HepG2 (cell line): ENCODE results near the gene CDK14. TPM values are rescaled to one million over a fixed set of nuclear protein-coding genes. Genes with fewer than 3 reads are reported as not detected.

ENCODE experiments used
- DMAP1 ChIP-seq: IDR thresholded peaks from 2 replicates; pipeline ENCODE4 v1.6.1; 2016
- FOXA1 ChIP-seq, 2 experiments: fragments of 450-650 bp in 1 of 2; sonication (generic) in 1 of 2; formaldehyde crosslinking in 1 of 2; IDR thresholded peaks; 2 replicates each; pipeline versions ENCODE4 v1.4.0 to v1.6.1; 2016 to 2020; ENCODE audit warnings: missing genetic modification reagents in 1 of 2
- FOXA3 ChIP-seq: IDR thresholded peaks from 2 replicates; pipeline ENCODE4 v1.6.1; 2016; ENCODE audit warnings: missing genetic modification reagents, missing compliant biosample characterization
- FOXK1 ChIP-seq: sonication (generic); formaldehyde crosslinking; IDR thresholded peaks from 2 replicates; pipeline ENCODE4 v1.4.0; 2020; ENCODE audit warnings: low read depth, missing genetic modification reagents, borderline replicate concordance
- KAT8 ChIP-seq: IDR thresholded peaks from 2 replicates; pipeline ENCODE4 v1.6.1; 2016; ENCODE audit warnings: missing genetic modification reagents, missing compliant biosample characterization
- NCOR1 ChIP-seq: fragments of 200-600 bp; sonication (generic); IDR thresholded peaks from 2 replicates; pipeline ENCODE4 v1.7.0; 2017; ENCODE audit warnings: antibody characterized with exemption, low read length, borderline replicate concordance
- SKI ChIP-seq: fragments of 450-650 bp; IDR thresholded peaks from one replicate; pipeline ENCODE4 v1.6.1; 2018; ENCODE audit warnings: mild to moderate bottlenecking; ENCODE audit not compliant: partially characterized antibody
- TOE1 ChIP-seq: sonication (generic); formaldehyde crosslinking; IDR thresholded peaks from 2 replicates; pipeline ENCODE4 v1.4.0; 2020; ENCODE audit warnings: mild to moderate bottlenecking, missing genetic modification reagents
- ZMYM3 ChIP-seq: sonication (generic); formaldehyde crosslinking; IDR thresholded peaks from 2 replicates; pipeline ENCODE4 v1.5.1; 2020; ENCODE audit warnings: mild to moderate bottlenecking, missing genetic modification reagents
- ZNF12 ChIP-seq: sonication (generic); formaldehyde crosslinking; IDR thresholded peaks from 2 replicates; pipeline ENCODE4 v1.5.0; 2020; ENCODE audit warnings: missing genetic modification reagents
- ZNF30 ChIP-seq: sonication (generic); formaldehyde crosslinking; IDR thresholded peaks from 2 replicates; pipeline ENCODE4 v1.5.0; 2020; ENCODE audit warnings: mild to moderate bottlenecking, missing genetic modification reagents
- ZNF501 ChIP-seq: sonication (generic); formaldehyde crosslinking; IDR thresholded peaks from 2 replicates; pipeline ENCODE4 v1.5.1; 2020; ENCODE audit warnings: mild to moderate bottlenecking, moderate library complexity, missing genetic modification reagents
- ZNF850 ChIP-seq: sonication (generic); formaldehyde crosslinking; conservative IDR thresholded peaks from 2 replicates; pipeline ENCODE4 v1.9.0; 2021; ENCODE audit warnings: mild to moderate bottlenecking, missing genetic modification reagents
- polyA plus RNA-seq, 8 experiments: library from polyadenylated mRNA; depleted of rRNA in 3 of 8; stranded (reverse) in 7 of 8; unstranded in 1 of 8; fragments of >200 nt; fragmentation: Illumina TruSeq in 4 of 8; extraction: Trizol in 4 of 8; gene quantifications; 2 replicates each; pipeline versions ENCODE4 v1.2.1 to v1.2.3, GENCODE V29; 2011 to 2016; ENCODE audit warnings: low read depth in 4 of 8, missing spikeins in 1 of 8, mixed read lengths in 1 of 8; ENCODE audit not compliant: insufficient read depth in 1 of 8
- total RNA-seq, 5 experiments: library from RNA; depleted of rRNA; stranded (reverse); fragments of >200 nt; fragmentation: Illumina TruSeq; extraction: Trizol; gene quantifications; 2 replicates each; pipeline ENCODE4 v1.2.3, GENCODE V29; 2016; ENCODE audit warnings: low read depth in 1 of 5
- TF ChIP-seq, protein P1 (sequence below): sonication (generic); formaldehyde crosslinking; IDR thresholded peaks from 2 replicates; pipeline ENCODE4 v1.4.0; 2020; ENCODE audit warnings: mild to moderate bottlenecking, missing genetic modification reagents, borderline replicate concordance
- TF ChIP-seq, protein P2 (sequence below): sonication (generic); formaldehyde crosslinking; IDR thresholded peaks from 2 replicates; pipeline ENCODE4 v1.9.0; 2022; ENCODE audit warnings: missing genetic modification reagents, mild to moderate bottlenecking, borderline replicate concordance
- TF ChIP-seq, protein P3 (sequence below), 2 experiments: fragments of 450-650 bp in 1 of 2; sonication (generic) in 1 of 2; formaldehyde crosslinking; IDR thresholded peaks; 2 replicates each; pipeline versions ENCODE4 v1.5.0 to v1.8.0; 2020 to 2022; ENCODE audit warnings: mild to moderate bottlenecking in 1 of 2, missing genetic modification reagents in 1 of 2
- TF ChIP-seq, protein P4 (sequence below), 2 experiments: sonication (generic) in 1 of 2; formaldehyde crosslinking in 1 of 2; IDR thresholded peaks; 2 replicates each; pipeline versions ENCODE4 v1.4.0 to v1.6.1; 2018 to 2020; ENCODE audit warnings: missing genetic modification reagents in 2 of 2, borderline replicate concordance in 1 of 2, low read depth in 1 of 2, mild to moderate bottlenecking in 1 of 2, missing biosample characterization in 1 of 2

CDK14 gene
- total and polyA plus RNA-seq, 2 of the 13 experiments (the other 11 are each of a cell fraction or from before 2014, with no cell fraction given) = 0.26 to 0.71 TPM

- TF ChIP-seq TOE1 (no peak), KAT8 (CRISPR knock-in tag) (0 out of 2 replicates have a peak, but pooled peaks have one; percentile 54), ZNF501 (peak; percentile 73), ZMYM3 (CRISPR knock-in tag) (peak; percentile 71; the same call in 1 of the 2 replicates), FOXK1 (CRISPR knock-in tag) (peak; percentile 61; the same call in 1 of the 2 replicates), DMAP1 (CRISPR knock-in tag) (peak; percentile 53; the same call in 1 of the 2 replicates), FOXA1 (IDR thresholded peaks at IDR 0.05) (no peak), FOXA1 (CRISPR knock-in tag; IDR thresholded peaks at IDR 0.05) (peak; percentile 73), SKI (peak; percentile 40), NCOR1 (peak; percentile 47; the same call in 1 of the 2 replicates), ZNF30 (CRISPR knock-in tag) (no peak), FOXA3 (CRISPR knock-in tag) (peak; percentile 94), ZNF850 (CRISPR knock-in tag) (no peak), ZNF12 (0 out of 2 replicates have a peak, but pooled peaks have one; percentile 34)
- TF ChIP-seq, protein P1, sequence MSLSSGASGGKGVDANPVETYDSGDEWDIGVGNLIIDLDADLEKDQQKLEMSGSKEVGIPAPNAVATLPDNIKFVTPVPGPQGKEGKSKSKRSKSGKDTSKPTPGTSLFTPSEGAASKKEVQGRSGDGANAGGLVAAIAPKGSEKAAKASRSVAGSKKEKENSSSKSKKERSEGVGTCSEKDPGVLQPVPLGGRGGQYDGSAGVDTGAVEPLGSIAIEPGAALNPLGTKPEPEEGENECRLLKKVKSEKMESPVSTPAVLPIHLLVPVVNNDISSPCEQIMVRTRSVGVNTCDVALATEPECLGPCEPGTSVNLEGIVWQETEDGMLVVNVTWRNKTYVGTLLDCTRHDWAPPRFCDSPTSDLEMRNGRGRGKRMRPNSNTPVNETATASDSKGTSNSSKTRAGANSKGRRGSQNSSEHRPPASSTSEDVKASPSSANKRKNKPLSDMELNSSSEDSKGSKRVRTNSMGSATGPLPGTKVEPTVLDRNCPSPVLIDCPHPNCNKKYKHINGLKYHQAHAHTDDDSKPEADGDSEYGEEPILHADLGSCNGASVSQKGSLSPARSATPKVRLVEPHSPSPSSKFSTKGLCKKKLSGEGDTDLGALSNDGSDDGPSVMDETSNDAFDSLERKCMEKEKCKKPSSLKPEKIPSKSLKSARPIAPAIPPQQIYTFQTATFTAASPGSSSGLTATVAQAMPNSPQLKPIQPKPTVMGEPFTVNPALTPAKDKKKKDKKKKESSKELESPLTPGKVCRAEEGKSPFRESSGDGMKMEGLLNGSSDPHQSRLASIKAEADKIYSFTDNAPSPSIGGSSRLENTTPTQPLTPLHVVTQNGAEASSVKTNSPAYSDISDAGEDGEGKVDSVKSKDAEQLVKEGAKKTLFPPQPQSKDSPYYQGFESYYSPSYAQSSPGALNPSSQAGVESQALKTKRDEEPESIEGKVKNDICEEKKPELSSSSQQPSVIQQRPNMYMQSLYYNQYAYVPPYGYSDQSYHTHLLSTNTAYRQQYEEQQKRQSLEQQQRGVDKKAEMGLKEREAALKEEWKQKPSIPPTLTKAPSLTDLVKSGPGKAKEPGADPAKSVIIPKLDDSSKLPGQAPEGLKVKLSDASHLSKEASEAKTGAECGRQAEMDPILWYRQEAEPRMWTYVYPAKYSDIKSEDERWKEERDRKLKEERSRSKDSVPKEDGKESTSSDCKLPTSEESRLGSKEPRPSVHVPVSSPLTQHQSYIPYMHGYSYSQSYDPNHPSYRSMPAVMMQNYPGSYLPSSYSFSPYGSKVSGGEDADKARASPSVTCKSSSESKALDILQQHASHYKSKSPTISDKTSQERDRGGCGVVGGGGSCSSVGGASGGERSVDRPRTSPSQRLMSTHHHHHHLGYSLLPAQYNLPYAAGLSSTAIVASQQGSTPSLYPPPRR (CRISPR knock-in tag) = peak; percentile 85; the same call in 1 of the 2 replicates
- TF ChIP-seq, protein P2, sequence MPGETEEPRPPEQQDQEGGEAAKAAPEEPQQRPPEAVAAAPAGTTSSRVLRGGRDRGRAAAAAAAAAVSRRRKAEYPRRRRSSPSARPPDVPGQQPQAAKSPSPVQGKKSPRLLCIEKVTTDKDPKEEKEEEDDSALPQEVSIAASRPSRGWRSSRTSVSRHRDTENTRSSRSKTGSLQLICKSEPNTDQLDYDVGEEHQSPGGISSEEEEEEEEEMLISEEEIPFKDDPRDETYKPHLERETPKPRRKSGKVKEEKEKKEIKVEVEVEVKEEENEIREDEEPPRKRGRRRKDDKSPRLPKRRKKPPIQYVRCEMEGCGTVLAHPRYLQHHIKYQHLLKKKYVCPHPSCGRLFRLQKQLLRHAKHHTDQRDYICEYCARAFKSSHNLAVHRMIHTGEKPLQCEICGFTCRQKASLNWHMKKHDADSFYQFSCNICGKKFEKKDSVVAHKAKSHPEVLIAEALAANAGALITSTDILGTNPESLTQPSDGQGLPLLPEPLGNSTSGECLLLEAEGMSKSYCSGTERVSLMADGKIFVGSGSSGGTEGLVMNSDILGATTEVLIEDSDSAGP (CRISPR knock-in tag) = peak; percentile 61; the same call in 1 of the 2 replicates
- TF ChIP-seq, protein P3, sequence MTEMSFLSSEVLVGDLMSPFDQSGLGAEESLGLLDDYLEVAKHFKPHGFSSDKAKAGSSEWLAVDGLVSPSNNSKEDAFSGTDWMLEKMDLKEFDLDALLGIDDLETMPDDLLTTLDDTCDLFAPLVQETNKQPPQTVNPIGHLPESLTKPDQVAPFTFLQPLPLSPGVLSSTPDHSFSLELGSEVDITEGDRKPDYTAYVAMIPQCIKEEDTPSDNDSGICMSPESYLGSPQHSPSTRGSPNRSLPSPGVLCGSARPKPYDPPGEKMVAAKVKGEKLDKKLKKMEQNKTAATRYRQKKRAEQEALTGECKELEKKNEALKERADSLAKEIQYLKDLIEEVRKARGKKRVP (CRISPR knock-in tag; IDR thresholded peaks at IDR 0.05) = peak in 1 of 2 experiments; percentile 75; a peak in 2 of 4 replicates
- TF ChIP-seq, protein P4, sequence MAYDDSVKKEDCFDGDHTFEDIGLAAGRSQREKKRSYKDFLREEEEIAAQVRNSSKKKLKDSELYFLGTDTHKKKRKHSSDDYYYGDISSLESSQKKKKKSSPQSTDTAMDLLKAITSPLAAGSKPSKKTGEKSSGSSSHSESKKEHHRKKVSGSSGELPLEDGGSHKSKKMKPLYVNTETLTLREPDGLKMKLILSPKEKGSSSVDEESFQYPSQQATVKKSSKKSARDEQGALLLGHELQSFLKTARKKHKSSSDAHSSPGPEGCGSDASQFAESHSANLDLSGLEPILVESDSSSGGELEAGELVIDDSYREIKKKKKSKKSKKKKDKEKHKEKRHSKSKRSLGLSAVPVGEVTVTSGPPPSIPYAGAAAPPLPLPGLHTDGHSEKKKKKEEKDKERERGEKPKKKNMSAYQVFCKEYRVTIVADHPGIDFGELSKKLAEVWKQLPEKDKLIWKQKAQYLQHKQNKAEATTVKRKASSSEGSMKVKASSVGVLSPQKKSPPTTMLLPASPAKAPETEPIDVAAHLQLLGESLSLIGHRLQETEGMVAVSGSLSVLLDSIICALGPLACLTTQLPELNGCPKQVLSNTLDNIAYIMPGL (CRISPR knock-in tag; IDR thresholded peaks at IDR 0.05; ENCODE audit: borderline replicate concordance in 1 of 2, low read depth in 1 of 2) = peak in 1 of 2 experiments; percentile 41; a peak in 1 of 4 replicates
Observed at GRCh38 chr7:90766814-90767564, 170.9 kb downstream of the CDK14 start (continued).
